ENCODE results near the gene SLC25A20.

GRCh38 chr3:48826451-48826850 lies 72.2 kb downstream of the SLC25A20 start:
- no peak for TF ChIP-seq CTCF (conservative IDR thresholded peaks at IDR 0.05; ENCODE audit: low read length)
- TF ChIP-seq EZH2phosphoT487 (IDR thresholded peaks at IDR 0.05; ENCODE audit: borderline replicate concordance) = no peak
